HFFc6 (cell line): ENCODE results near the gene GNRH2. TPM values are rescaled to one million over a fixed set of nuclear protein-coding genes. Genes with fewer than 3 reads are reported as not detected.
"Not testable (repeated sequence)": the region's sequence is repeated elsewhere in the genome, so short reads cannot be mapped to it uniquely, and the experiment has no call there.

Source experiments
- DNase-seq: peaks from one replicate; pipeline ENCODE4 v3.0.0-alpha.2; 2018
- H3K27ac Mint-ChIP-seq: 2 replicates; pipeline ENCODE4 v1.8.0; 2020; ENCODE audit warnings: mild to moderate bottlenecking, mixed read lengths
- H3K27me3 Mint-ChIP-seq: 2 replicates; pipeline ENCODE4 v1.8.0; 2021; ENCODE audit warnings: mild to moderate bottlenecking, moderate library complexity, mixed read lengths; ENCODE audit not compliant: insufficient read depth
- H3K36me3 Mint-ChIP-seq: 2 replicates; pipeline ENCODE4 v1.8.0; 2021; ENCODE audit warnings: low read depth, mixed read lengths
- H3K4me1 Mint-ChIP-seq: 2 replicates; pipeline ENCODE4 v1.8.0; 2020; ENCODE audit warnings: low read depth, mixed read lengths
- H3K4me3 Mint-ChIP-seq: 2 replicates; pipeline ENCODE4 v1.8.0; 2020; ENCODE audit warnings: mild to moderate bottlenecking, moderate library complexity, mixed read lengths
- H3K9me3 Mint-ChIP-seq: 2 replicates; pipeline ENCODE4 v1.8.0; 2020; ENCODE audit warnings: mild to moderate bottlenecking, mixed read lengths
- CTCF ChIP-seq: fragments of 200-600 bp; sonication (generic); IDR thresholded peaks from 2 replicates; pipeline ENCODE4 v1.5.0; 2021; ENCODE audit warnings: antibody characterized with exemption, mild to moderate bottlenecking
- total RNA-seq, 6 experiments: library from RNA; stranded (reverse); fragmentation: NEBNext Ultra II Directional; extraction: Animal tissue kit (Norgen Biotek cat#: 25700); gene quantifications; 2 replicates in 1 of 6; 3 replicates in 5 of 6; pipeline ENCODE4 v1.2.3, GENCODE V29; 2021

The GNRH2 gene
- total RNA-seq, 6 experiments from 2014 or later = 0.26 TPM; not detected in 5

- Mint-ChIP-seq H3K27ac (no peak overlapping the region), H3K4me3 (no peak overlapping the region), H3K27me3 (no peaks in the 10 kb centered on the region), H3K9me3 (no peaks in the 10 kb centered on the region), H3K36me3 (0 out of 2 replicates have a peak, but pooled peaks cover 9% of the 10 kb centered on the region), H3K4me1 (no peaks in the 10 kb centered on the region)
- DNase-seq = no peak
- no peak for TF ChIP-seq CTCF
Observed at GRCh38 chr20:3021327-3021726, 22.1 kb upstream of the GNRH2 start.

DNA sequence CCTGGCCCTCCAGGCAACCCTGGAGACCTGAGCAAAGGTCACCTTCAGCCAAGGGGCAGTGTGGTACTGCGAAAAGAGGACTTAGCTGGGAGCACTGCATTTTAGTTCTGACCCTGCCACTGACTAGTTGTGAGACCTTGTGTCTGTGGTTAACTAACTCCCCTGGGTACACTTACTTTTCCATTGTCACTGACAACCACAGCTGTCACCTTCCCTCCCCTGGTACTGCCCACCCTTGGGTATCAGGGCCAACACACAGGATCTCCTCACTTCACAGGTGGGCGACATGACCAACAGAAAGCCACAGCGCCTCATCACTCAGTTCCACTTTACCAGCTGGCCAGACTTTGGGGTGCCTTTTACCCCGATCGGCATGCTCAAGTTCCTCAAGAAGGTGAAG lies 21.6 kb upstream of the GNRH2 start:
- H3K4me3 Mint-ChIP-seq = no peak overlapping the region
- no peak overlapping the region for H3K27ac Mint-ChIP-seq
- DNase-seq = no peak
- H3K9me3 Mint-ChIP-seq = no peaks in the 10 kb centered on the region
- peaks cover 14% of the 10 kb centered on the region; the same call in 1 of the 2 replicates for H3K36me3 Mint-ChIP-seq
- no peaks in the 10 kb centered on the region; the same call in 1 of the 2 replicates for H3K27me3 Mint-ChIP-seq
- no peaks in the 10 kb centered on the region for H3K4me1 Mint-ChIP-seq
- TF ChIP-seq CTCF = no peak

DNA sequence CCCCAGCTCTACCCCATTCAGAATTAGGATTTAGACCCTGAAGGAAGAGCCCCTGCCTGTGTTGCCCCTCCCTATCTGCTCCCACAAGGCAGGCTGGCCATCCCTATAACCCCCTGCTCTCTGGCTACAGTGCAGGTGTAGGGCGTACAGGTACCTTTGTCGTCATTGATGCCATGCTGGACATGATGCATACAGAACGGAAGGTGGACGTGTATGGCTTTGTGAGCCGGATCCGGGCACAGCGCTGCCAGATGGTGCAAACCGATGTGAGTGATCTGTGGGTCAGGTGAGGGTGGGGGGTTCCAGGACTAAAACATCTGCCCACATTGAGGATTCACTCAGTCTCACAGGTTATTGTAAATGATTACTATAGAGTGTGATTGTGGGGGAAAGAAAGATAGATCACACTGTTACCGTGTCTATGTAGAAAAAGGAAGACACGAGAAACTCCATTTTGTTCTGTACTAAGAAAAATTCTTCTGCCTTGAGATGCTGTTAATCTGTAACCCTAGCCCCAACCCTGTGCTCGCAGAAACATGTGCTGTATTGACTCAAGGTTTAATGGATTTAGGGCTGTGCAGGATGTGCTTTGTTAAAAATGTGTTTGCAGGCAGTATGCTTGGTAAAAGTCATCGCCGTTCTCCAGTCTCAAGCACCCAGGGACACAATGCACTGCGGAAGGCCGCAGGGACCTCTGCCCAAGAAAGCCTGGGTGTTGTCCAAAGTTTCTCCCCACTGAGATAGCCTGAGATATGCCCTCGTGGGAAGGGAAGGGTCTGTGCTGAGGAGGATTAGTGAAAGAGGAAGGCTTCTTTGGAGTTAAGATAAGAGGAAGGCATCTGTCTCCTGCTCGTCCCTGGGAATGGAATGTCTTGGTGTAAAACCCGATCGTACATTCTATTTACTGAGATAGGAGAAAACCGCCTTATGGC lies 20.6 kb upstream of the GNRH2 start:
- DNase-seq, H3K4me3 Mint-ChIP-seq, H3K9me3 Mint-ChIP-seq, H3K27me3 Mint-ChIP-seq, H3K4me1 Mint-ChIP-seq, H3K27ac Mint-ChIP-seq: not testable (repeated sequence)
- H3K36me3 Mint-ChIP-seq = peaks cover 14% of the 10 kb centered on the region; the same call in 1 of the 2 replicates

DNA sequence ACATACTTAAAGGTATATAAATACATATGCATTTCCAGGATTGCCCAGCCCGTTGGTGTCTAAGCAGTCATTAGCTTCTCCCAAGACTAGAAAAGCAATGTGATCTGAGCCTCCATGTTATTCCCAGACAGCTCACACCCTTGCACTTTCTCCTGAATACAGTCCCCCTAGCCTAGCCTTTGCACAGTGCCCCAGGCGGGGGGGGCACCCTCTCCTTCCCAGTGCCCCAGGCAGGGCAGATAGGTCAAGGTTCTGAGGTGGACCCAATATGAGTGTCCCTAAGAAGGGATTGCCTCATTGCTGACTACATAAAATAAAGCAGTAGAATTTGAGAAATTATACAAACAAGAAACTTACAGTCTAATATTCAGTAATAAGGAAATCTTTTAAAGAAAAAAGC lies 15.4 kb upstream of the GNRH2 start:
- Mint-ChIP-seq H3K27ac (no peak overlapping the region), H3K4me3 (no peak overlapping the region), H3K4me1 (no peaks in the 10 kb centered on the region), H3K9me3 (no peaks in the 10 kb centered on the region), H3K36me3 (peaks cover 11% of the 10 kb centered on the region; the same call in 1 of the 2 replicates), H3K27me3 (no peaks in the 10 kb centered on the region; the same call in 1 of the 2 replicates)
- TF ChIP-seq CTCF = no peak
- no peak for DNase-seq

GRCh38 chr20:3031524-3032147 lies 11.8 kb upstream of the GNRH2 start:
- TF ChIP-seq CTCF = no peak
- H3K9me3 Mint-ChIP-seq = no peaks in the 10 kb centered on the region
- H3K36me3 Mint-ChIP-seq = peaks cover 10% of the 10 kb centered on the region
- no peaks in the 10 kb centered on the region for H3K4me1 Mint-ChIP-seq
- no peak for DNase-seq
- no peaks in the 10 kb centered on the region; the same call in 1 of the 2 replicates for H3K27me3 Mint-ChIP-seq
- no peak overlapping the region for H3K4me3 Mint-ChIP-seq
- no peak overlapping the region for H3K27ac Mint-ChIP-seq

GRCh38 chr20:3032624-3033023 lies 10.8 kb upstream of the GNRH2 start:
- Mint-ChIP-seq H3K36me3 (peaks cover 5% of the 10 kb centered on the region), H3K4me3 (no peak overlapping the region), H3K9me3 (no peaks in the 10 kb centered on the region), H3K27ac (no peak overlapping the region), H3K27me3 (no peaks in the 10 kb centered on the region; the same call in 1 of the 2 replicates), H3K4me1 (no peaks in the 10 kb centered on the region)
- TF ChIP-seq CTCF = no peak
- no peak for DNase-seq
